ENCODE measurements around the gene RASGRP3.

GRCh38 chr2:33518929-33519328 lies 42.5 kb downstream of the RASGRP3 start:
- no peak for TF ChIP-seq CTCF (conservative IDR thresholded peaks at IDR 0.05 in 1 of 2, IDR thresholded peaks at IDR 0.05 in 1 of 2; ENCODE audit: low read depth in 1 of 2, low read length in 2 of 2)
- TF ChIP-seq EZH2 (IDR thresholded peaks at IDR 0.05; ENCODE audit: low read length, missing control alignments), result no peak

Measured in fibroblast of lung (primary cell).